ENCODE data around the gene FOXRED1. TPM values are rescaled to one million over a fixed set of nuclear protein-coding genes. Genes with fewer than 3 reads are reported as not detected.
A peak's percentile ranks its signal among the peaks of the same experiment; 100 is the strongest.

Gene FOXRED1
- total and polyA plus RNA-seq, 2 of the 13 experiments (the other 11 are each of a cell fraction or from before 2014, with no cell fraction given): 29.6 to 42.9 TPM

DNA sequence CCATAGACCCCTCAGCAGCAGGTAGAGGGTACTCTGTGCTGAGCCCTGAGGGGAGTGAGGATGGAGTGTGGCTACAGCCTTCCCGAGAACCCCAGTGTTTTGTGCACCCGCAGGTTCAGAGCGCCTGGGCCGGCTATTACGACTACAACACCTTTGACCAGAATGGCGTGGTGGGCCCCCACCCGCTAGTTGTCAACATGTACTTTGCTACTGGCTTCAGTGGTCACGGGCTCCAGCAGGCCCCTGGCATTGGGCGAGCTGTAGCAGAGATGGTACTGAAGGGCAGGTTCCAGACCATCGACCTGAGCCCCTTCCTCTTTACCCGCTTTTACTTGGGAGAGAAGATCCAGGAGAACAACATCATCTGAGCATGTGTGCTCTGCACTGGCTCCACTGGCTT, 8.4 kb downstream of the FOXRED1 start:
- intact Hi-C loops (cut with micrococcal nuclease; ENCODE audit: unreplicated experiment) (no loop called here), in situ Hi-C loops (cut with HindIII; ENCODE audit: extremely low pct_ligation_motif_present, low pct_unique_long_range_greater_than_20kb) (no loop called here)
- Histone ChIP-seq H3K9me3 (ENCODE audit: low read length) (no peaks in the 10 kb centered on the region), H3K4me1 (ENCODE audit: insufficient read depth, low read length) (peaks cover 40% of the 10 kb centered on the region), H3K27me3 (ENCODE audit: control insufficient read depth in 1 of 2, insufficient read depth in 2 of 2, low read length in 2 of 2) (no peaks in the 10 kb centered on the region), H2AFZ (ENCODE audit: low read length) (no peak overlapping the region), H3K36me3 (replicated peaks in 1 of 2; ENCODE audit: control insufficient read depth in 1 of 2, insufficient read depth in 2 of 2, low read length in 2 of 2) (peaks cover 27 to 34% of the 10 kb centered on the region in 2 experiments), H3K27ac (ENCODE audit: extremely low read length, insufficient read depth, low read length) (peak overlapping the region; percentile 48), H3K79me2 (ENCODE audit: insufficient read depth, low read length) (no peaks in the 10 kb centered on the region), H4K20me1 (ENCODE audit: insufficient read depth, low read length) (no peaks in the 10 kb centered on the region), H3K9ac (ENCODE audit: insufficient read depth, low read depth, low read length) (no peak overlapping the region), H3K4me2 (ENCODE audit: low read depth, low read length) (0 out of 2 replicates have a peak overlapping the region, but pooled peaks have one; percentile 13), H3K4me3 (replicated peaks in 1 of 3; ENCODE audit: insufficient read depth in 1 of 3, low read depth in 2 of 3, low read length in 3 of 3) (no peak overlapping the region)
- no peak for DNase-seq (ENCODE audit: low spot score)
- POLR2A ChIA-PET: interaction anchor here (1.1 kb wide), 1 partner anchor 8 kb away, joined by 4 read pairs; the partner anchor contains the start of genes FOXRED1 and SRPRA
- ATAC-seq: peak; percentile 55
- 84% methylated on average over 6 of the region's 11 CpGs for WGBS (ENCODE audit: low lambda C conversion rate)
- CTCF ChIA-PET (ENCODE audit: low intra/inter-chr PET ratio, low total read pairs): no interaction called here
- no TSS peak for BruUV-seq (replicated peaks)
- FAIRE-seq: no peak
- TF ChIP-seq ZNF530 (CRISPR knock-in tag; IDR thresholded peaks at IDR 0.05; ENCODE audit: low read depth) (no peak), ZSCAN12 (CRISPR knock-in tag; IDR thresholded peaks at IDR 0.05) (no peak), KMT2B (CRISPR knock-in tag; IDR thresholded peaks at IDR 0.05) (no peak), TSC22D2 (CRISPR knock-in tag; IDR thresholded peaks at IDR 0.05; ENCODE audit: borderline replicate concordance) (no peak), ZSCAN20 (CRISPR knock-in tag; IDR thresholded peaks at IDR 0.05; ENCODE audit: borderline replicate concordance) (no peak), HMG20B (CRISPR knock-in tag; conservative IDR thresholded peaks at IDR 0.05) (no peak), KAT2B (IDR thresholded peaks at IDR 0.05; ENCODE audit: borderline replicate concordance, low read depth, low read length) (no peak), HMGA1 (CRISPR knock-in tag; conservative IDR thresholded peaks at IDR 0.05) (no peak), TAF15 (IDR thresholded peaks at IDR 0.05; ENCODE audit: low read depth, low read length, poor library complexity, severe bottlenecking) (no peak), NR3C1 (CRISPR knock-in tag; IDR thresholded peaks at IDR 0.05) (no peak), PAF1 (CRISPR knock-in tag; IDR thresholded peaks at IDR 0.05) (no peak), ZNF883 (CRISPR knock-in tag; IDR thresholded peaks at IDR 0.05; ENCODE audit: not compliant biosample characterization) (no peak), SNAPC2 (CRISPR knock-in tag; IDR thresholded peaks at IDR 0.05) (no peak)
- TF ChIP-seq, protein P1, sequence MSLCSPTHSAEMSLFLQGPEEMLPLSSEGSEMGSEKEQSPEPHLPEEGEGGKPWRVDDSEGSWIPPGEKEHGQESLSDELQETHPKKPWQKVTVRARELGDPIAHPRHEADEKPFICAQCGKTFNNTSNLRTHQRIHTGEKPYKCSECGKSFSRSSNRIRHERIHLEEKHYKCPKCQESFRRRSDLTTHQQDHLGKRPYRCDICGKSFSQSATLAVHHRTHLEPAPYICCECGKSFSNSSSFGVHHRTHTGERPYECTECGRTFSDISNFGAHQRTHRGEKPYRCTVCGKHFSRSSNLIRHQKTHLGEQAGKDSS (CRISPR knock-in tag; IDR thresholded peaks at IDR 0.05; ENCODE audit: borderline replicate concordance, low read depth): no peak
- TF ChIP-seq, protein P2, sequence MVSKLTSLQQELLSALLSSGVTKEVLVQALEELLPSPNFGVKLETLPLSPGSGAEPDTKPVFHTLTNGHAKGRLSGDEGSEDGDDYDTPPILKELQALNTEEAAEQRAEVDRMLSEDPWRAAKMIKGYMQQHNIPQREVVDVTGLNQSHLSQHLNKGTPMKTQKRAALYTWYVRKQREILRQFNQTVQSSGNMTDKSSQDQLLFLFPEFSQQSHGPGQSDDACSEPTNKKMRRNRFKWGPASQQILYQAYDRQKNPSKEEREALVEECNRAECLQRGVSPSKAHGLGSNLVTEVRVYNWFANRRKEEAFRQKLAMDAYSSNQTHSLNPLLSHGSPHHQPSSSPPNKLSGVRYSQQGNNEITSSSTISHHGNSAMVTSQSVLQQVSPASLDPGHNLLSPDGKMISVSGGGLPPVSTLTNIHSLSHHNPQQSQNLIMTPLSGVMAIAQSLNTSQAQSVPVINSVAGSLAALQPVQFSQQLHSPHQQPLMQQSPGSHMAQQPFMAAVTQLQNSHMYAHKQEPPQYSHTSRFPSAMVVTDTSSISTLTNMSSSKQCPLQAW (CRISPR knock-in tag; IDR thresholded peaks at IDR 0.05): 0 out of 2 replicates have a peak, but pooled peaks have one; percentile 29
- TF ChIP-seq, protein P3, sequence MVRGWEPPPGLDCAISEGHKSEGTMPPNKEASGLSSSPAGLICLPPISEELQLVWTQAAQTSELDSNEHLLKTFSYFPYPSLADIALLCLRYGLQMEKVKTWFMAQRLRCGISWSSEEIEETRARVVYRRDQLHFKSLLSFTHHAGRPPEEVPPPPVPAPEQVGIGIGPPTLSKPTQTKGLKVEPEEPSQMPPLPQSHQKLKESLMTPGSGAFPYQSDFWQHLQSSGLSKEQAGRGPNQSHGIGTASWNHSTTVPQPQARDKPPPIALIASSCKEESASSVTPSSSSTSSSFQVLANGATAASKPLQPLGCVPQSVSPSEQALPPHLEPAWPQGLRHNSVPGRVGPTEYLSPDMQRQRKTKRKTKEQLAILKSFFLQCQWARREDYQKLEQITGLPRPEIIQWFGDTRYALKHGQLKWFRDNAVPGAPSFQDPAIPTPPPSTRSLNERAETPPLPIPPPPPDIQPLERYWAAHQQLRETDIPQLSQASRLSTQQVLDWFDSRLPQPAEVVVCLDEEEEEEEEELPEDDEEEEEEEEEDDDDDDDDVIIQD (CRISPR knock-in tag; IDR thresholded peaks at IDR 0.05; ENCODE audit: low read depth): no peak
- TF ChIP-seq, protein P4, sequence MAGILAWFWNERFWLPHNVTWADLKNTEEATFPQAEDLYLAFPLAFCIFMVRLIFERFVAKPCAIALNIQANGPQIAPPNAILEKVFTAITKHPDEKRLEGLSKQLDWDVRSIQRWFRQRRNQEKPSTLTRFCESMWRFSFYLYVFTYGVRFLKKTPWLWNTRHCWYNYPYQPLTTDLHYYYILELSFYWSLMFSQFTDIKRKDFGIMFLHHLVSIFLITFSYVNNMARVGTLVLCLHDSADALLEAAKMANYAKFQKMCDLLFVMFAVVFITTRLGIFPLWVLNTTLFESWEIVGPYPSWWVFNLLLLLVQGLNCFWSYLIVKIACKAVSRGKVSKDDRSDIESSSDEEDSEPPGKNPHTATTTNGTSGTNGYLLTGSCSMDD (CRISPR knock-in tag; IDR thresholded peaks at IDR 0.05): no peak
- TF ChIP-seq, protein P5, sequence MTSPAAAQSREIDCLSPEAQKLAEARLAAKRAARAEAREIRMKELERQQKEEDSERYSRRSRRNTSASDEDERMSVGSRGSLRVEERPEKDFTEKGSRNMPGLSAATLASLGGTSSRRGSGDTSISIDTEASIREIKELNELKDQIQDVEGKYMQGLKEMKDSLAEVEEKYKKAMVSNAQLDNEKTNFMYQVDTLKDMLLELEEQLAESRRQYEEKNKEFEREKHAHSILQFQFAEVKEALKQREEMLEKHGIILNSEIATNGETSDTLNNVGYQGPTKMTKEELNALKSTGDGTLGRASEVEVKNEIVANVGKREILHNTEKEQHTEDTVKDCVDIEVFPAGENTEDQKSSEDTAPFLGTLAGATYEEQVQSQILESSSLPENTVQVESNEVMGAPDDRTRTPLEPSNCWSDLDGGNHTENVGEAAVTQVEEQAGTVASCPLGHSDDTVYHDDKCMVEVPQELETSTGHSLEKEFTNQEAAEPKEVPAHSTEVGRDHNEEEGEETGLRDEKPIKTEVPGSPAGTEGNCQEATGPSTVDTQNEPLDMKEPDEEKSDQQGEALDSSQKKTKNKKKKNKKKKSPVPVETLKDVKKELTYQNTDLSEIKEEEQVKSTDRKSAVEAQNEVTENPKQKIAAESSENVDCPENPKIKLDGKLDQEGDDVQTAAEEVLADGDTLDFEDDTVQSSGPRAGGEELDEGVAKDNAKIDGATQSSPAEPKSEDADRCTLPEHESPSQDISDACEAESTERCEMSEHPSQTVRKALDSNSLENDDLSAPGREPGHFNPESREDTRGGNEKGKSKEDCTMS (CRISPR knock-in tag; conservative IDR thresholded peaks at IDR 0.05): no peak

All from HepG2 (cell line).